Stomach (tissue), 4 donors: ENCODE data around the gene LOXL3.

Experiments
- CTCF ChIP-seq, 7 experiments: fragments of 450-650 bp in 4 of 7; fragments of 200-600 bp in 3 of 7; sonication (generic) in 3 of 7; IDR thresholded peaks; one replicate each; pipeline ENCODE4 v1.5.1; 2016 to 2019; ENCODE audit warnings: antibody characterized with exemption in 7 of 7, control low read depth in 2 of 7, mild to moderate bottlenecking in 1 of 7
- POLR2A ChIP-seq, 4 donors: fragments of 450-650 bp; IDR thresholded peaks; one replicate each; pipeline ENCODE4 v1.6.1; 2016; ENCODE audit warnings: antibody characterized with exemption in 4 of 4, control low read depth in 2 of 4, mild to moderate bottlenecking in 1 of 4, moderate library complexity in 1 of 4

GRCh38 chr2:74486141-74486540 is 67.6 kb downstream of the LOXL3 start:
- TF ChIP-seq CTCF (IDR thresholded peaks at IDR 0.05) (no peak), POLR2A (IDR thresholded peaks at IDR 0.05) (no peak)
